Adrenal gland (tissue), 5 donors: ENCODE measurements around the gene CCL5.

Experiments used
- CTCF ChIP-seq, 6 experiments: fragments of 450-650 bp in 4 of 6; fragments of 200-600 bp in 2 of 6; sonication (generic) in 1 of 6; IDR thresholded peaks; 1 replicate in 5 of 6; 2 replicates in 1 of 6; pipeline versions ENCODE4 v1.5.1 to v1.8.0; 2016 to 2021; ENCODE audit warnings: antibody characterized with exemption in 6 of 6, mild to moderate bottlenecking in 2 of 6, moderate library complexity in 1 of 6
- POLR2A ChIP-seq, 2 donors: fragments of 450-650 bp; IDR thresholded peaks; one replicate each; pipeline ENCODE4 v1.6.1; 2017; ENCODE audit warnings: antibody characterized with exemption in 2 of 2, mild to moderate bottlenecking in 2 of 2, moderate library complexity in 1 of 2
- donor health status: DM: no; HTN: no; CAD: no.

- TF ChIP-seq CTCF (IDR thresholded peaks at IDR 0.05) (no peak), POLR2A (IDR thresholded peaks at IDR 0.05) (no peak)
Measured at GRCh38 chr17:35890774-35891155, 10.6 kb upstream of the CCL5 start.
